Esophagus squamous epithelium (tissue), 4 donors: Measurements from ENCODE around the gene TMCO1.

Source experiments
- CTCF ChIP-seq, 6 experiments: fragments of 450-650 bp in 4 of 6; fragments of 200-600 bp in 2 of 6; sonication (generic) in 2 of 6; IDR thresholded peaks; one replicate each; pipeline ENCODE4 v1.5.1; 2016 to 2019; ENCODE audit warnings: antibody characterized with exemption in 6 of 6, mild to moderate bottlenecking in 4 of 6, moderate library complexity in 4 of 6
- POLR2A ChIP-seq, 4 donors: fragments of 450-650 bp; IDR thresholded peaks; one replicate each; pipeline ENCODE4 v1.6.1; 2017; ENCODE audit warnings: antibody characterized with exemption in 4 of 4, mild to moderate bottlenecking in 4 of 4, moderate library complexity in 3 of 4

GRCh38 chr1:165807613-165808012 is 38.9 kb upstream of the TMCO1 start:
- no peak for TF ChIP-seq POLR2A (IDR thresholded peaks at IDR 0.05)
- no peak for TF ChIP-seq CTCF (IDR thresholded peaks at IDR 0.05)
